ENCODE measurements around the gene POMGNT2.

POMGNT2 gene

DNA sequence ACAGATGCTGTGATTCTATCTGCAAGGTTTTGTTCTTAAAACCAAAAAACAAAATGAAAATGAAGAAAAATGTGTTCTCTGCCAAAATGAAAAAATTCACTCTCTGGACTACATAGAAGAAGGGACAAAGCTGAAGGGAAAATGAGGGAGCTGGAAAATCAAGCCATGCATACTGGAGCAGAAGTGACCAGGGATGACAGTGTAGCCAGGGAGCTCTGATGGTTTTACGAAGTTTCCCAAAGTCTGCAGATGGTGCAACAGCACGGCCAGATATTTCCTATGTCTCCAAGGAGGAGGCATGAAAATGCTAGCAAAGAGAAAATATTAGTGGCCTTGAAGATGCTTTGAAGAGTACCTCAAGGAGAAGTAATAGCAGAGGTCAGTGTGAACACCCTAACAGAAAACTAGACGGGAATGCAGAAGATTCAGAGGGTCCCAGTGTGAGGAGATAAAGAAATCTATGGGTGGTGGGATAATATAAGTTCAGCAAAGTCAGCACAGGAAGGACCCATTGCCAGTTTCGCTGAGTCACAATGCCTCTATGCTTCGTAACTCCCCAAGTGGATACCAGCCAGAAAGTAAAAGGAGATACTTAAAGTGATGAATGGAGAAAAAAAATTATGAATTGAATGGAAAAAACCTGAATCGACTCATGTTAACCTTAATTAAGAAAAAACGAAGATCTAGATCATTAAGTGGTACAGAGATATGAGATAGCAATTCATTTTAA, 39.0 kb upstream of the POMGNT2 start:
- Histone ChIP-seq H2AFZ (ENCODE audit: low read length) (no peak overlapping the region), H3K4me1 (ENCODE audit: insufficient read depth, low read length, poor library complexity, severe bottlenecking) (no peaks in the 10 kb centered on the region), H3F3A (ENCODE audit: low read depth) (no peaks in the 10 kb centered on the region), H3K4me2 (ENCODE audit: low read depth, low read length, poor library complexity, severe bottlenecking) (no peak overlapping the region), H3K36me3 (ENCODE audit: insufficient read depth, low read length) (no peaks in the 10 kb centered on the region), H3K9me2 (replicated peaks; ENCODE audit: low read depth, low read length) (no peaks in the 10 kb centered on the region), H3K4me3 (ENCODE audit: low read length, poor library complexity, severe bottlenecking) (no peak overlapping the region), H3K79me2 (ENCODE audit: insufficient read depth, low read length) (no peaks in the 10 kb centered on the region), H3K27me3 (ENCODE audit: insufficient read depth, low read length, poor library complexity, severe bottlenecking) (no peaks in the 10 kb centered on the region), H4K20me1 (ENCODE audit: insufficient read depth, low read length, poor library complexity, severe bottlenecking) (no peaks in the 10 kb centered on the region), H3K9ac (ENCODE audit: low read depth, low read length, poor library complexity, severe bottlenecking) (no peak overlapping the region), H3K9me3 (ENCODE audit: insufficient read depth, low read depth, low read length) (no peaks in the 10 kb centered on the region)
- TF ChIP-seq EZH2phosphoT487 (IDR thresholded peaks at IDR 0.05; ENCODE audit: borderline replicate concordance) = no peak
- TF ChIP-seq, protein P1, sequence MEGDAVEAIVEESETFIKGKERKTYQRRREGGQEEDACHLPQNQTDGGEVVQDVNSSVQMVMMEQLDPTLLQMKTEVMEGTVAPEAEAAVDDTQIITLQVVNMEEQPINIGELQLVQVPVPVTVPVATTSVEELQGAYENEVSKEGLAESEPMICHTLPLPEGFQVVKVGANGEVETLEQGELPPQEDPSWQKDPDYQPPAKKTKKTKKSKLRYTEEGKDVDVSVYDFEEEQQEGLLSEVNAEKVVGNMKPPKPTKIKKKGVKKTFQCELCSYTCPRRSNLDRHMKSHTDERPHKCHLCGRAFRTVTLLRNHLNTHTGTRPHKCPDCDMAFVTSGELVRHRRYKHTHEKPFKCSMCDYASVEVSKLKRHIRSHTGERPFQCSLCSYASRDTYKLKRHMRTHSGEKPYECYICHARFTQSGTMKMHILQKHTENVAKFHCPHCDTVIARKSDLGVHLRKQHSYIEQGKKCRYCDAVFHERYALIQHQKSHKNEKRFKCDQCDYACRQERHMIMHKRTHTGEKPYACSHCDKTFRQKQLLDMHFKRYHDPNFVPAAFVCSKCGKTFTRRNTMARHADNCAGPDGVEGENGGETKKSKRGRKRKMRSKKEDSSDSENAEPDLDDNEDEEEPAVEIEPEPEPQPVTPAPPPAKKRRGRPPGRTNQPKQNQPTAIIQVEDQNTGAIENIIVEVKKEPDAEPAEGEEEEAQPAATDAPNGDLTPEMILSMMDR (conservative IDR thresholded peaks at IDR 0.05; ENCODE audit: low read length) = no peak

DNA sequence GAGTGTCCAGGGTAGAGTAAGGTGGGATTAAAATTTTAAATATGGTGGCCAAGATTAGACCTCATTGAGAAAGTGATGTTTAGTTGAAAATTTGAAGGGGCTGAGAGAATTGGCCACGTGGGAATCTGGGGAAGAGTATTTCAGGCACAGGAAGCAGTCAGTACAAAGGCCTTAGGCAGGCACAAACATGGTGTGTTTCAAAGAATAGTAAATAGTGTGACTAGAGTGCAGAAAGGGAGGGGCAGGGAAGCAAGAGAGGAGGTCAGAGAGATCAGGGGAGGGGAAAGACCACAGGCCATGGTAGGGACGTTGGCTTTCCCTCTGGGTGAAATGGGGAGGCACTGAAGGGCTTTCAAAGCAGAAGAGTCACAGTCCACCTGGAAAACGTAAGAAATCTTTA, 36.6 kb upstream of the POMGNT2 start:
- TF ChIP-seq EZH2phosphoT487 (IDR thresholded peaks at IDR 0.05; ENCODE audit: borderline replicate concordance) = no peak
- TF ChIP-seq, protein P1 (conservative IDR thresholded peaks at IDR 0.05; ENCODE audit: low read length) = no peak
- Histone ChIP-seq H3K4me3 (ENCODE audit: low read length, poor library complexity, severe bottlenecking) (no peak overlapping the region), H3K36me3 (ENCODE audit: insufficient read depth, low read length) (no peaks in the 10 kb centered on the region)

DNA sequence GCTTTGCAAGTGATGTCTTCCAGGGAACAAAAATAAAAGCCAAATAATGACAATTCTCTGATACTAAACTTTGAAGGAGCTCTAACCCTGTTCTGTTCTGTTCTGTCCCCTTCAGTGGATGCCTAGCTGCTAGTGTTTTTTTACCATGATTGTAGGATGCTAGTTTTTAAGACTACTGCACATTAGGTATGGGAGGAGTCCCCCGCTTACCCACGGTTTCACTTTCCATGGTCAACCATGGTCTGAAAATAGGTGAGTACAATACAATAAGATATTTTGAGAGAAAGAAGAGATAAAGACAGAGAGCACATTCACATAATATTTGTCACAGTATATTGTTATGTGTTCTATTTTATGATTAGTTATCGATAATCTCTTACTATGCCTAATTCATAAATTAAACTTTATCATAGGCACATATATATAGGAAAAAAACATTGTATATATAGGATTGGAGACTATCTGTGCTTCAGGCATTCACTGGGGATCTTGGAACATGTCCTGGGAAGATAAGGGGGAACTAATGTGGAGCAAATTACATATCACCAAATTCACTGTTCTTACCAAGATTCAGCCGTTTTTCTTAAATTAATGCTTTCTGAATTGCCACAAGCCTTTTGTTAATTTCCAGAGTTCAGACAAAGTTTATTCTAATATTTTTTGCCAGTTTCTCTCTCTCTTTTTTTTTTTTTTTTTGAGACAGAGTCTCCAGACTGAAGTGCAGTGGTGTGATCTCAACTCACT, 32.8 kb upstream of the POMGNT2 start:
- Histone ChIP-seq H2AFZ (ENCODE audit: low read length) (no peak overlapping the region), H3K9me2 (replicated peaks; ENCODE audit: low read depth, low read length) (no peaks in the 10 kb centered on the region)

More for the DNA sequence above, 36.6 kb upstream of the POMGNT2 start:
- Histone ChIP-seq H3K4me2 (ENCODE audit: low read depth, low read length, poor library complexity, severe bottlenecking) (no peak overlapping the region), H3K27me3 (ENCODE audit: insufficient read depth, low read length, poor library complexity, severe bottlenecking) (no peaks in the 10 kb centered on the region), H4K20me1 (ENCODE audit: insufficient read depth, low read length, poor library complexity, severe bottlenecking) (no peaks in the 10 kb centered on the region), H2AFZ (ENCODE audit: low read length) (0 out of 2 replicates have a peak overlapping the region, but pooled peaks have one; percentile 33), H3K9me2 (replicated peaks; ENCODE audit: low read depth, low read length) (no peaks in the 10 kb centered on the region), H3K9me3 (ENCODE audit: insufficient read depth, low read depth, low read length) (no peaks in the 10 kb centered on the region), H3K79me2 (ENCODE audit: insufficient read depth, low read length) (no peaks in the 10 kb centered on the region), H3F3A (ENCODE audit: low read depth) (no peaks in the 10 kb centered on the region), H3K9ac (ENCODE audit: low read depth, low read length, poor library complexity, severe bottlenecking) (no peak overlapping the region), H3K4me1 (ENCODE audit: insufficient read depth, low read length, poor library complexity, severe bottlenecking) (no peaks in the 10 kb centered on the region)

More for the DNA sequence above, 32.8 kb upstream of the POMGNT2 start:
- TF ChIP-seq, protein P1 (conservative IDR thresholded peaks at IDR 0.05; ENCODE audit: low read length) = no peak
- no peak for TF ChIP-seq EZH2phosphoT487 (IDR thresholded peaks at IDR 0.05; ENCODE audit: borderline replicate concordance)
- Histone ChIP-seq H3K4me1 (ENCODE audit: insufficient read depth, low read length, poor library complexity, severe bottlenecking) (no peaks in the 10 kb centered on the region), H3K4me2 (ENCODE audit: low read depth, low read length, poor library complexity, severe bottlenecking) (no peak overlapping the region), H3K4me3 (ENCODE audit: low read length, poor library complexity, severe bottlenecking) (no peak overlapping the region), H3K79me2 (ENCODE audit: insufficient read depth, low read length) (no peaks in the 10 kb centered on the region), H3K27me3 (ENCODE audit: insufficient read depth, low read length, poor library complexity, severe bottlenecking) (no peaks in the 10 kb centered on the region), H3K9ac (ENCODE audit: low read depth, low read length, poor library complexity, severe bottlenecking) (no peak overlapping the region), H3K36me3 (ENCODE audit: insufficient read depth, low read length) (no peaks in the 10 kb centered on the region), H3F3A (ENCODE audit: low read depth) (no peaks in the 10 kb centered on the region), H3K9me3 (ENCODE audit: insufficient read depth, low read depth, low read length) (no peaks in the 10 kb centered on the region), H4K20me1 (ENCODE audit: insufficient read depth, low read length, poor library complexity, severe bottlenecking) (no peaks in the 10 kb centered on the region)
